Stimulated activated CD4-positive, alpha-beta T cell treated with anti-CD3 and anti-CD28 coated beads, TNF-alpha, amount 100 ng/mL, for 24 hours (primary cell): Measurements from ENCODE around the gene NCAM2.

Experiments
- DNase-seq, 3 experiments: peaks; one replicate each; pipeline ENCODE4 v3.0.0-alpha.2; 2020; ENCODE audit warnings: low read depth in 3 of 3

The NCAM2 gene

GRCh38 chr21:20997636-20998455 is at the start of gene NCAM2:
NCAM2 (plus strand) TSS chr21:20998409.
- peak in 2 of 3 experiments; percentile 40 to 52 for DNase-seq

GRCh38 chr21:20949884-20950283 is 48.3 kb upstream of the NCAM2 start:
- DNase-seq, result no peak

GRCh38 chr21:20965816-20966215 is 32.4 kb upstream of the NCAM2 start:
- DNase-seq, result no peak

GRCh38 chr21:20968391-20968790 is 29.8 kb upstream of the NCAM2 start:
- DNase-seq, result no peak

- no peak for DNase-seq
These were observed 27.5 kb upstream of the NCAM2 start for GRCh38 chr21:20970691-20971090.

- DNase-seq, result peak in 2 of 3 experiments; percentile 0 to 12
These were observed 26.8 kb upstream of the NCAM2 start for GRCh38 chr21:20971296-20971921.

- DNase-seq, result no peak
These were observed 3.4 kb upstream of the NCAM2 start for GRCh38 chr21:20994790-20995189.

- no peak for DNase-seq
These were observed 1.5 kb upstream of the NCAM2 start for GRCh38 chr21:20996421-20997310.

GRCh38 chr21:20997311-20997635 is 936 bp upstream of the NCAM2 start:
- no peak for DNase-seq

GRCh38 chr21:20998456-20998789 is 214 bp downstream of the NCAM2 start:
- no peak for DNase-seq

- no peak for DNase-seq
These were observed 677 bp downstream of the NCAM2 start for GRCh38 chr21:20998886-20999285.

GRCh38 chr21:20999659-21000058 is 1.4 kb downstream of the NCAM2 start:
- DNase-seq, result peak in 1 of 3 experiments; percentile 11

GRCh38 chr21:21000591-21001175 is 2.5 kb downstream of the NCAM2 start:
- no peak for DNase-seq

- DNase-seq, result no peak
These were observed 3.4 kb downstream of the NCAM2 start for GRCh38 chr21:21001591-21002100.

- no peak for DNase-seq
These were observed 3.9 kb downstream of the NCAM2 start for GRCh38 chr21:21002153-21002552.

- no peak for DNase-seq
These were observed 5.5 kb downstream of the NCAM2 start for GRCh38 chr21:21003701-21004100.

GRCh38 chr21:21007606-21008005 is 9.4 kb downstream of the NCAM2 start:
- DNase-seq, result no peak

- DNase-seq, result no peak
These were observed 12.0 kb downstream of the NCAM2 start for GRCh38 chr21:21010228-21010627.

- DNase-seq, result no peak
These were observed 12.5 kb downstream of the NCAM2 start for GRCh38 chr21:21010698-21011097.

- DNase-seq, result no peak
These were observed 20.6 kb downstream of the NCAM2 start for GRCh38 chr21:21018821-21019220.

GRCh38 chr21:21019681-21020080 is 21.5 kb downstream of the NCAM2 start:
- DNase-seq, result no peak

GRCh38 chr21:21025742-21026141 is 27.5 kb downstream of the NCAM2 start:
- DNase-seq, result no peak
